Stimulated activated CD8-positive, alpha-beta memory T cell treated with anti-CD3 and anti-CD28 coated beads, Interleukin-12 subunit alpha, Interleukin-12 subunit beta, amount 100 ng/mL, for 1 hour (primary cell): ENCODE results near the gene ATP6V0A4.

Source experiments
- DNase-seq: peaks from one replicate; pipeline ENCODE4 v3.0.0-alpha.2; 2020; ENCODE audit warnings: low read depth

ATP6V0A4 gene

GRCh38 chr7:138661069-138661635 is 136.8 kb downstream of the ATP6V0A4 start:
- no peak for DNase-seq

- DNase-seq = no peak
Measured at GRCh38 chr7:138658889-138659288, 139.1 kb downstream of the ATP6V0A4 start.

- no peak for DNase-seq
Measured at GRCh38 chr7:138657854-138658386, 140.1 kb downstream of the ATP6V0A4 start.

- no peak for DNase-seq
Measured at GRCh38 chr7:138656952-138657351, 141.0 kb downstream of the ATP6V0A4 start.
